ENCODE results near the gene KCNH1.

DNA sequence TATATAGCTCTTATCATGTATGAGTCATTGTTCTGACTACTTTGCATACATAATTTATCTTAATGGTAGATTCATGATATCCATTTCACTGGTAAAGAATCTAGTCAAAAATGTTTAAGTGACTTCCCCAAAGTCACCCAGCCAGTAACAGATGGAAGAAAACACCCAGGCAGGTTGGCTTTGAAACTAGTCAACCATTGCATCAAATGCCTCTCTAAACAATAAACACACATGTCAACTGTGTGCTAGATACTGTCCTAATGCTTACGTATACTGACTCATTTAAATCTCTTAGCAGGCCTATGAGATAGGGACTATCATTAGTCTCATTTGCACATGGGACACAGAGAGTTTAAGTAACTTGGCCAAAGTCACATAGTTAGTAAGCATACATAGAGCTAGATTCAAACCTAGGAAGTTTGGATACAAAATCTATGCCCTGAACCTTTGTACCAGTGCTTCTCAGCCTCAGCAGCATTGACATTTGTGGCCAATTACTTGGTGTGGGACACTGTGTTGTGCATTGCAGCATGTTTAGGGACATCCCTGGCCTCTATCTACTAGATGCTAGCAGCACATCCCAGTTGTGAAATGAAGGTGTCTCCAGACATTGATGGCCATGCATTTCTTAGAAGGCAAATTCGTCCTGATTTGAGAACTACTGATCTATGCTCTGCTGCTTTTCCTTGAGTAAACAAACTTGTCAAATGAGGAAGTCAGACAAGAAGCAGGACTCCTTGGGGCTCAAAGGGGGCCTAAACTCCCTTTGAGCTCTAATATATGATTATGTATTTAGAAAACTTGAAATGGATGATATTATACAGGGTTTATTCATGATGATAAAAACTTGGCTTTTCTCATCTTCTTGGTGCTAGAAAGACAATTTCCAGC is 316.3 kb downstream of the KCNH1 start:
- TF ChIP-seq, protein P1, sequence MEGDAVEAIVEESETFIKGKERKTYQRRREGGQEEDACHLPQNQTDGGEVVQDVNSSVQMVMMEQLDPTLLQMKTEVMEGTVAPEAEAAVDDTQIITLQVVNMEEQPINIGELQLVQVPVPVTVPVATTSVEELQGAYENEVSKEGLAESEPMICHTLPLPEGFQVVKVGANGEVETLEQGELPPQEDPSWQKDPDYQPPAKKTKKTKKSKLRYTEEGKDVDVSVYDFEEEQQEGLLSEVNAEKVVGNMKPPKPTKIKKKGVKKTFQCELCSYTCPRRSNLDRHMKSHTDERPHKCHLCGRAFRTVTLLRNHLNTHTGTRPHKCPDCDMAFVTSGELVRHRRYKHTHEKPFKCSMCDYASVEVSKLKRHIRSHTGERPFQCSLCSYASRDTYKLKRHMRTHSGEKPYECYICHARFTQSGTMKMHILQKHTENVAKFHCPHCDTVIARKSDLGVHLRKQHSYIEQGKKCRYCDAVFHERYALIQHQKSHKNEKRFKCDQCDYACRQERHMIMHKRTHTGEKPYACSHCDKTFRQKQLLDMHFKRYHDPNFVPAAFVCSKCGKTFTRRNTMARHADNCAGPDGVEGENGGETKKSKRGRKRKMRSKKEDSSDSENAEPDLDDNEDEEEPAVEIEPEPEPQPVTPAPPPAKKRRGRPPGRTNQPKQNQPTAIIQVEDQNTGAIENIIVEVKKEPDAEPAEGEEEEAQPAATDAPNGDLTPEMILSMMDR (conservative IDR thresholded peaks at IDR 0.05; ENCODE audit: low read depth in 2 of 2): no peak
- TF ChIP-seq POLR2AphosphoS5 (IDR thresholded peaks at IDR 0.05; ENCODE audit: low read depth) (no peak), JUNB (IDR thresholded peaks at IDR 0.05; ENCODE audit: unreplicated experiment) (no peak), CREB1 (CRISPR knock-in tag; IDR thresholded peaks at IDR 0.05; ENCODE audit: low read depth) (no peak), EZH2phosphoT487 (IDR thresholded peaks at IDR 0.05; ENCODE audit: unreplicated experiment) (no peak)
- TF ChIP-seq, protein P2, sequence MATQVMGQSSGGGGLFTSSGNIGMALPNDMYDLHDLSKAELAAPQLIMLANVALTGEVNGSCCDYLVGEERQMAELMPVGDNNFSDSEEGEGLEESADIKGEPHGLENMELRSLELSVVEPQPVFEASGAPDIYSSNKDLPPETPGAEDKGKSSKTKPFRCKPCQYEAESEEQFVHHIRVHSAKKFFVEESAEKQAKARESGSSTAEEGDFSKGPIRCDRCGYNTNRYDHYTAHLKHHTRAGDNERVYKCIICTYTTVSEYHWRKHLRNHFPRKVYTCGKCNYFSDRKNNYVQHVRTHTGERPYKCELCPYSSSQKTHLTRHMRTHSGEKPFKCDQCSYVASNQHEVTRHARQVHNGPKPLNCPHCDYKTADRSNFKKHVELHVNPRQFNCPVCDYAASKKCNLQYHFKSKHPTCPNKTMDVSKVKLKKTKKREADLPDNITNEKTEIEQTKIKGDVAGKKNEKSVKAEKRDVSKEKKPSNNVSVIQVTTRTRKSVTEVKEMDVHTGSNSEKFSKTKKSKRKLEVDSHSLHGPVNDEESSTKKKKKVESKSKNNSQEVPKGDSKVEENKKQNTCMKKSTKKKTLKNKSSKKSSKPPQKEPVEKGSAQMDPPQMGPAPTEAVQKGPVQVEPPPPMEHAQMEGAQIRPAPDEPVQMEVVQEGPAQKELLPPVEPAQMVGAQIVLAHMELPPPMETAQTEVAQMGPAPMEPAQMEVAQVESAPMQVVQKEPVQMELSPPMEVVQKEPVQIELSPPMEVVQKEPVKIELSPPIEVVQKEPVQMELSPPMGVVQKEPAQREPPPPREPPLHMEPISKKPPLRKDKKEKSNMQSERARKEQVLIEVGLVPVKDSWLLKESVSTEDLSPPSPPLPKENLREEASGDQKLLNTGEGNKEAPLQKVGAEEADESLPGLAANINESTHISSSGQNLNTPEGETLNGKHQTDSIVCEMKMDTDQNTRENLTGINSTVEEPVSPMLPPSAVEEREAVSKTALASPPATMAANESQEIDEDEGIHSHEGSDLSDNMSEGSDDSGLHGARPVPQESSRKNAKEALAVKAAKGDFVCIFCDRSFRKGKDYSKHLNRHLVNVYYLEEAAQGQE (IDR thresholded peaks at IDR 0.05; ENCODE audit: unreplicated experiment): no peak
- TF ChIP-seq, protein P3, sequence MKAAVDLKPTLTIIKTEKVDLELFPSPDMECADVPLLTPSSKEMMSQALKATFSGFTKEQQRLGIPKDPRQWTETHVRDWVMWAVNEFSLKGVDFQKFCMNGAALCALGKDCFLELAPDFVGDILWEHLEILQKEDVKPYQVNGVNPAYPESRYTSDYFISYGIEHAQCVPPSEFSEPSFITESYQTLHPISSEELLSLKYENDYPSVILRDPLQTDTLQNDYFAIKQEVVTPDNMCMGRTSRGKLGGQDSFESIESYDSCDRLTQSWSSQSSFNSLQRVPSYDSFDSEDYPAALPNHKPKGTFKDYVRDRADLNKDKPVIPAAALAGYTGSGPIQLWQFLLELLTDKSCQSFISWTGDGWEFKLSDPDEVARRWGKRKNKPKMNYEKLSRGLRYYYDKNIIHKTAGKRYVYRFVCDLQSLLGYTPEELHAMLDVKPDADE (IDR thresholded peaks at IDR 0.05): no peak

Data from GM23338 (cell line).